ENCODE results near the gene ARL5B. TPM values are rescaled to one million over a fixed set of nuclear protein-coding genes. Genes with fewer than 3 reads are reported as not detected.

Gene ARL5B
- polyA plus RNA-seq, 1 donor (not counting 4 experiments of a cell fraction or from before 2014, with no cell fraction given): 10.4 TPM

GRCh38 chr10:18710201-18710653, 51.0 kb downstream of the ARL5B start:
- Histone ChIP-seq H3K27me3 (ENCODE audit: control insufficient read depth, extremely low read depth, insufficient read depth, low read length) (no peaks in the 10 kb centered on the region), H3K9ac (ENCODE audit: control insufficient read depth, extremely low read depth, insufficient read depth, low read length) (no peak overlapping the region), H3K4me2 (ENCODE audit: control insufficient read depth, extremely low read depth, insufficient read depth, low read depth, low read length) (no peak overlapping the region), H3K36me3 (ENCODE audit: control insufficient read depth in 2 of 2, extremely low read depth in 1 of 2, insufficient read depth in 2 of 2, low read length in 2 of 2) (no peaks in the 10 kb centered on the region), H2AFZ (ENCODE audit: control insufficient read depth, low read length) (no peak overlapping the region), H3K9me1 (ENCODE audit: control insufficient read depth, extremely low read depth, insufficient read depth, low read length) (no peaks in the 10 kb centered on the region), H4K20me1 (ENCODE audit: control insufficient read depth, extremely low read depth, insufficient read depth, low read length) (no peaks in the 10 kb centered on the region), H3K79me2 (ENCODE audit: control insufficient read depth, insufficient read depth, low read length) (no peaks in the 10 kb centered on the region), H3K4me3 (ENCODE audit: control insufficient read depth in 2 of 3, extremely low read depth in 1 of 3, insufficient read depth in 2 of 3, low read depth in 1 of 3, low read length in 3 of 3) (no peak overlapping the region), H3K27ac (ENCODE audit: control insufficient read depth, insufficient read depth, low read length) (no peak overlapping the region), H3K4me1 (ENCODE audit: control insufficient read depth, extremely low read depth, insufficient read depth, low read length) (peaks cover 4% of the 10 kb centered on the region), H3K9me3 (ENCODE audit: control insufficient read depth, low read depth, low read length) (no peaks in the 10 kb centered on the region)
- FAIRE-seq (no peak), DNase-seq (ENCODE audit: low read depth, low spot score) (no peak)
- dilution Hi-C loops (cut with MboI; ENCODE audit: extremely low pct_ligation_motif_present, low sequenced_read_pairs): no loop called here
- TF ChIP-seq CTCF (optimal IDR thresholded peaks at IDR 0.05 in 1 of 3, IDR thresholded peaks at IDR 0.05 in 1 of 3, conservative IDR thresholded peaks at IDR 0.05 in 1 of 3; ENCODE audit: extremely low read depth in 1 of 3, insufficient read depth in 2 of 3, low read length in 3 of 3) (no peak), EZH2 (IDR thresholded peaks at IDR 0.05; ENCODE audit: low read length) (no peak)

GRCh38 chr10:18713077-18713476, 53.8 kb downstream of the ARL5B start:
- Histone ChIP-seq H3K27me3 (ENCODE audit: control insufficient read depth, extremely low read depth, insufficient read depth, low read length) (no peaks in the 10 kb centered on the region), H3K4me1 (ENCODE audit: control insufficient read depth, extremely low read depth, insufficient read depth, low read length) (peaks cover 4% of the 10 kb centered on the region), H3K9ac (ENCODE audit: control insufficient read depth, extremely low read depth, insufficient read depth, low read length) (no peak overlapping the region), H3K9me1 (ENCODE audit: control insufficient read depth, extremely low read depth, insufficient read depth, low read length) (no peaks in the 10 kb centered on the region), H3K4me2 (ENCODE audit: control insufficient read depth, extremely low read depth, insufficient read depth, low read depth, low read length) (no peak overlapping the region), H3K79me2 (ENCODE audit: control insufficient read depth, insufficient read depth, low read length) (no peaks in the 10 kb centered on the region), H3K4me3 (ENCODE audit: control insufficient read depth in 2 of 3, extremely low read depth in 1 of 3, insufficient read depth in 2 of 3, low read depth in 1 of 3, low read length in 3 of 3) (no peak overlapping the region), H3K27ac (ENCODE audit: control insufficient read depth, insufficient read depth, low read length) (no peak overlapping the region), H4K20me1 (ENCODE audit: control insufficient read depth, extremely low read depth, insufficient read depth, low read length) (no peaks in the 10 kb centered on the region), H3K36me3 (ENCODE audit: control insufficient read depth in 2 of 2, extremely low read depth in 1 of 2, insufficient read depth in 2 of 2, low read length in 2 of 2) (no peaks in the 10 kb centered on the region), H3K9me3 (ENCODE audit: control insufficient read depth, low read depth, low read length) (no peaks in the 10 kb centered on the region), H2AFZ (ENCODE audit: control insufficient read depth, low read length) (no peak overlapping the region)
- FAIRE-seq (peak; percentile 93), DNase-seq (ENCODE audit: low read depth, low spot score) (peak; percentile 71)
- TF ChIP-seq EZH2 (IDR thresholded peaks at IDR 0.05; ENCODE audit: low read length): no peak
- no peak for TF ChIP-seq CTCF (optimal IDR thresholded peaks at IDR 0.05 in 1 of 3, IDR thresholded peaks at IDR 0.05 in 1 of 3, conservative IDR thresholded peaks at IDR 0.05 in 1 of 3; ENCODE audit: extremely low read depth in 1 of 3, insufficient read depth in 2 of 3, low read length in 3 of 3)
- dilution Hi-C loops (cut with MboI; ENCODE audit: extremely low pct_ligation_motif_present, low sequenced_read_pairs): no loop called here
